T-helper 2 cell (primary cell): ENCODE results near the gene RXRB.
"Not testable (repeated sequence)": the region's sequence is repeated elsewhere in the genome, so short reads cannot be mapped to it uniquely, and the experiment has no call there.

Source experiments
- DNase-seq, 5 experiments: peaks; one replicate each; pipeline versions ENCODE4 v3.0.0 to v3.0.0-alpha.2; 2012 to 2022
- total RNA-seq, 2 donors: gene quantifications; one replicate each; lab custom pipeline; 2026; lab: John Stamatoyannopoulos, UW

RXRB gene
- total RNA-seq = 52.4 to 56.2 reads per million in 2 donors

GRCh38 chr6:33200219-33201146 is at the start of gene RXRB, which contains the start of gene SLC39A7:
RXRB (minus strand) TSS chr6:33200665; CDS start chr6:33200476, 189 bp downstream.
SLC39A7 (plus strand) TSS chr6:33200867; CDS start chr6:33201246, 379 bp downstream.
- peak; percentile 96 to 99 (median 98) for DNase-seq

GRCh38 chr6:33249732-33250630 is 49.5 kb upstream of the RXRB start:
- peak in 1 of 5 experiments; percentile 22 for DNase-seq

GRCh38 chr6:33248932-33249731 is 48.7 kb upstream of the RXRB start:
- peak; percentile 87 to 99 (median 93) for DNase-seq

- DNase-seq = peak in 1 of 5 experiments; percentile 19
Observed at GRCh38 chr6:33248643-33248931, 48.1 kb upstream of the RXRB start.

GRCh38 chr6:33247977-33248642 is 47.6 kb upstream of the RXRB start:
- DNase-seq = peak; percentile 76 to 91 (median 83)

- no peak for DNase-seq
Observed at GRCh38 chr6:33243476-33243875, 43.0 kb upstream of the RXRB start.

- peak in 1 of 5 experiments; percentile 83 for DNase-seq
Observed at GRCh38 chr6:33241968-33242367, 41.5 kb upstream of the RXRB start.

- no peak for DNase-seq
Observed at GRCh38 chr6:33237741-33238140, 37.3 kb upstream of the RXRB start.

- no peak for DNase-seq
Observed at GRCh38 chr6:33236852-33237251, 36.4 kb upstream of the RXRB start.

GRCh38 chr6:33236328-33236727 is 35.9 kb upstream of the RXRB start:
- DNase-seq = no peak

GRCh38 chr6:33235221-33235634 is 34.8 kb upstream of the RXRB start:
- DNase-seq = no peak

GRCh38 chr6:33226503-33227120 is 26.1 kb upstream of the RXRB start:
- DNase-seq = not testable (repeated sequence)

- DNase-seq = no peak
Observed at GRCh38 chr6:33217681-33218080, 17.2 kb upstream of the RXRB start.

GRCh38 chr6:33217246-33217645 is 16.8 kb upstream of the RXRB start:
- no peak for DNase-seq

- DNase-seq = no peak
Observed at GRCh38 chr6:33216117-33216649, 15.7 kb upstream of the RXRB start.

GRCh38 chr6:33215271-33216116 is 15.0 kb upstream of the RXRB start:
- DNase-seq = no peak

GRCh38 chr6:33213989-33214335 is 13.5 kb upstream of the RXRB start:
- DNase-seq = no peak

GRCh38 chr6:33213166-33213988 is 12.9 kb upstream of the RXRB start:
- no peak for DNase-seq

- DNase-seq = no peak
Observed at GRCh38 chr6:33212857-33213165, 12.3 kb upstream of the RXRB start.
